Panc1 (cell line): Measurements from ENCODE around the gene NUDT16L1. TPM values are rescaled to one million over a fixed set of nuclear protein-coding genes. Genes with fewer than 3 reads are reported as not detected.

Experiments used
- ATAC-seq: fragments of 200-7000 bp; cut with Tn5 transposase; 2 replicates; pipeline ENCODE4 v1.9.1; 2020; ENCODE audit warnings: mild to moderate bottlenecking, moderate library complexity
- BruUV-seq: library from RNA; stranded (reverse); fragments of 400-500 nt; replicated peaks from 2 replicates; lab custom pipeline; 2021; lab: Mats Ljungman, UMichigan
- CTCF ChIA-PET: fragments of 300-600 bp; sonication (Branson Sonifier 250); formaldehyde crosslinking; loops from one replicate; lab custom pipeline; 2022; ENCODE audit warnings: antibody characterized with exemption; lab: Charles Lee
- POLR2A ChIA-PET: fragments of 300-600 bp; sonication (Branson Sonifier 250); formaldehyde crosslinking; loops from one replicate; lab custom pipeline; 2022; ENCODE audit warnings: antibody characterized with exemption; lab: Charles Lee
- DNase-seq: peaks from one replicate; pipeline ENCODE4 v3.0.0-alpha.2; 2010; ENCODE audit warnings: low read depth, low spot score
- H3K27ac ChIP-seq: 2 replicates; pipeline ENCODE4 v1.5.1; 2011; ENCODE audit warnings: mild to moderate bottlenecking, low read length, inconsistent platforms
- H3K27me3 ChIP-seq: fragments of 200-500 bp; sonication (Bioruptor generic); 2 replicates; pipeline ENCODE4 v1.6.0; 2014; ENCODE audit warnings: low read length, inconsistent platforms; ENCODE audit not compliant: control insufficient read depth, insufficient read depth
- H3K36me3 ChIP-seq: fragments of 200-500 bp; sonication (Bioruptor generic); 2 replicates; pipeline ENCODE4 v1.5.1; 2014; ENCODE audit warnings: inconsistent platforms, mild to moderate bottlenecking, low read length, moderate library complexity; ENCODE audit not compliant: control insufficient read depth, insufficient read depth
- H3K4me1 ChIP-seq: 2 replicates; pipeline ENCODE4 v1.5.1; 2011; ENCODE audit warnings: inconsistent platforms, mild to moderate bottlenecking, low read length, moderate library complexity; ENCODE audit not compliant: control insufficient read depth, insufficient read depth
- H3K4me3 ChIP-seq, 2 experiments: 2 replicates each; pipeline ENCODE4 v1.5.1; 2011 to 2012; ENCODE audit warnings: low read depth in 2 of 2, low read length in 2 of 2, mild to moderate bottlenecking in 2 of 2, inconsistent platforms in 1 of 2, moderate library complexity in 1 of 2
- H3K9me3 ChIP-seq: fragments of 200-500 bp; sonication (Bioruptor generic); 2 replicates; pipeline ENCODE4 v1.5.1; 2014; ENCODE audit warnings: low read depth, mild to moderate bottlenecking, inconsistent platforms, low read length, moderate library complexity; ENCODE audit not compliant: control insufficient read depth, insufficient read depth
- CTCF ChIP-seq: fragments of 450-650 bp; IDR thresholded peaks from 2 replicates; pipeline ENCODE4 v1.5.1; 2017; ENCODE audit warnings: mild to moderate bottlenecking
- POLR2AphosphoS5 ChIP-seq: IDR thresholded peaks from 2 replicates; pipeline ENCODE4 v1.6.1; 2012; ENCODE audit warnings: mild to moderate bottlenecking, low read depth, low read length, moderate library complexity
- REST ChIP-seq, 2 experiments: IDR thresholded peaks; 2 replicates each; pipeline ENCODE4 v1.6.1; 2011 to 2012; ENCODE audit warnings: low read depth in 2 of 2, control low read depth in 1 of 2, low read length in 1 of 2, mild to moderate bottlenecking in 1 of 2, moderate library complexity in 1 of 2; ENCODE audit not compliant: insufficient read depth in 1 of 2
- SIN3A ChIP-seq: IDR thresholded peaks from 2 replicates; pipeline ENCODE4 v1.6.1; 2012; ENCODE audit warnings: low read depth, mild to moderate bottlenecking, low read length, moderate library complexity, borderline replicate concordance; ENCODE audit not compliant: insufficient read depth
- TCF7L2 ChIP-seq: IDR thresholded peaks from 2 replicates; pipeline ENCODE4 v1.6.1; 2011; ENCODE audit warnings: mild to moderate bottlenecking, low read depth, low read length, inconsistent platforms
- in situ Hi-C: cut with HindIII; loops from 2 replicates; pipeline ENCODE4 v1.10.0; 2016; ENCODE audit warnings: low sequenced_read_pairs, low pct_unique_long_range_greater_than_20kb
- intact Hi-C: fragments of 100-400 bp; cut with micrococcal nuclease; formaldehyde crosslinking; loops from one replicate; pipeline ENCODE4 v1.10.0; 2022; ENCODE audit not compliant: unreplicated experiment
- total RNA-seq: library from RNA; stranded (reverse); gene quantifications from one replicate; pipeline ENCODE4 v1.2.1, GENCODE V29; 2021; ENCODE audit not compliant: unreplicated experiment

NUDT16L1 gene
- total RNA-seq, 1 experiment from 2014 or later = 42.9 TPM

GRCh38 chr16:4661661-4662060, 31.7 kb upstream of the NUDT16L1 start:
- ATAC-seq (no peak), DNase-seq (no peak)
- Histone ChIP-seq H3K9me3 (no peaks in the 10 kb centered on the region), H3K27me3 (no peaks in the 10 kb centered on the region), H3K4me3 (no peak overlapping the region), H3K36me3 (no peaks in the 10 kb centered on the region; the same call in 1 of the 2 replicates), H3K4me1 (no peaks in the 10 kb centered on the region), H3K27ac (no peak overlapping the region)
- BruUV-seq = no TSS peak
- CTCF ChIA-PET = no interaction called here
- intact Hi-C loops = no loop called here
- TF ChIP-seq REST (IDR thresholded peaks at IDR 0.05; ENCODE audit: insufficient read depth in 1 of 2, low read depth in 2 of 2, low read length in 1 of 2) = no peak
- TF ChIP-seq TCF7L2 = no peak
- no peak for TF ChIP-seq SIN3A
- TF ChIP-seq CTCF = no peak
- TF ChIP-seq POLR2AphosphoS5 = no peak
- in situ Hi-C loops = no loop called here
- POLR2A ChIA-PET = no interaction called here

GRCh38 chr16:4663465-4663776, 29.9 kb upstream of the NUDT16L1 start:
- intact Hi-C loops (no loop called here), in situ Hi-C loops (no loop called here)
- H3K27ac ChIP-seq = no peak overlapping the region
- H3K4me1 ChIP-seq = no peaks in the 10 kb centered on the region
- no peak overlapping the region for H3K4me3 ChIP-seq
- DNase-seq (no peak), ATAC-seq (0 out of 2 replicates have a peak, but pooled peaks have one; percentile 22)
- H3K27me3 ChIP-seq = no peaks in the 10 kb centered on the region
- no peaks in the 10 kb centered on the region for H3K9me3 ChIP-seq
- ChIA-PET POLR2A (no interaction called here), CTCF (no interaction called here)
- no TSS peak for BruUV-seq
- TF ChIP-seq TCF7L2 = no peak
- no peak for TF ChIP-seq SIN3A
- no peak for TF ChIP-seq POLR2AphosphoS5
- no peak for TF ChIP-seq CTCF
- no peak for TF ChIP-seq REST (IDR thresholded peaks at IDR 0.05; ENCODE audit: insufficient read depth in 1 of 2, low read depth in 2 of 2, low read length in 1 of 2)
- no peaks in the 10 kb centered on the region; the same call in 1 of the 2 replicates for H3K36me3 ChIP-seq
